Motor neuron (in vitro differentiated cells): ENCODE measurements around the gene CDC20B. TPM values are rescaled to one million over a fixed set of nuclear protein-coding genes. Genes with fewer than 3 reads are reported as not detected.

Experiments
- ATAC-seq, 8 experiments: fragments of 200-7000 bp; cut with Tn5 transposase; replicated peaks in 6 of 8; 2 replicates each; pipeline ENCODE4 v1.8.0; 2021; ENCODE audit warnings: mild to moderate bottlenecking in 8 of 8, moderate library complexity in 8 of 8
- H3K27ac ChIP-seq, 2 donors: fragments of 250-450 bp; sonication (Bioruptor Pico); 2 replicates each; pipeline ENCODE4 v1.9.0; 2021; ENCODE audit warnings: antibody characterized with exemption in 2 of 2, mild to moderate bottlenecking in 2 of 2, moderate library complexity in 1 of 2
- H3K4me1 ChIP-seq, 2 donors: fragments of 250-450 bp; sonication (Bioruptor Pico); replicated peaks in 1 of 2; 2 replicates each; pipeline ENCODE4 v1.6.1; 2021; ENCODE audit warnings: antibody characterized with exemption in 2 of 2, mild to moderate bottlenecking in 2 of 2, moderate library complexity in 1 of 2
- H3K4me3 ChIP-seq, 5 donors: fragments of 250-450 bp; sonication (Bioruptor Pico); 2 replicates each; pipeline ENCODE4 v1.9.0; 2021; ENCODE audit warnings: antibody characterized with exemption in 5 of 5, mild to moderate bottlenecking in 5 of 5, moderate library complexity in 4 of 5
- WGBS, 10 experiments: fragments of 450-650 bp; shearing (Covaris generic); methylation state at CpG; one replicate each; pipeline ENCODE4 v1.0.0; 2022; 5-methylcytosine and 5-hydroxymethylcytosine counted together
- in situ Hi-C, 9 experiments: fragments of 400-800 bp; cut with MboI; loops; one replicate each; pipeline ENCODE4 v1.15.0; 2021; ENCODE audit warnings: low sequenced_read_pairs in 9 of 9, low pct_unique_long_range_greater_than_20kb in 2 of 9; ENCODE audit not compliant: unreplicated experiment in 9 of 9
- total RNA-seq, 8 experiments: library from RNA; unstranded; fragments of 300-600 nt; gene quantifications; 2 replicates each; pipeline versions ENCODE4 v1.2.3 to v1.2.4, GENCODE V29; 2022

CDC20B gene
- total RNA-seq, 8 experiments from 2014 or later, result 0.09 to 1.00 (median 0.14) TPM; not detected in 2

- in situ Hi-C loops, result loop anchor here in 2 of 9 experiments (10.0 to 25.0 kb wide), 3 partner anchors 240 to 615 kb away; no protein-coding TSS in a partner anchor
- H3K4me3 ChIP-seq, result no peak overlapping the region
- no peak for ATAC-seq
- WGBS, 10 experiments, result 11 to 79% (median 60%) methylated on average over 1 to 4 of the region's 5 CpGs; no CpG with 5 or more reads in 1 of the 10 experiments
- H3K4me1 ChIP-seq, result no peaks in the 10 kb centered on the region
- no peak overlapping the region for H3K27ac ChIP-seq
Observed at GRCh38 chr5:55151923-55152842, 20.8 kb downstream of the CDC20B start.

- 0 to 83% (median 40%) methylated on average over 1 to 2 of the region's 2 CpGs; no CpG with 5 or more reads in 1 of the 10 experiments for WGBS, 10 experiments
- in situ Hi-C loops, result loop anchor here in 7 of 9 experiments (10.0 to 25.0 kb wide), 4 partner anchors 205 to 637 kb away; partner anchors contain the start of gene SNX18 (in 1 of the 7)
Observed at GRCh38 chr5:55149308-55149795, 23.6 kb downstream of the CDC20B start.

GRCh38 chr5:55146543-55147151 lies 26.3 kb downstream of the CDC20B start:
- Histone ChIP-seq H3K4me3 (no peak overlapping the region), H3K27ac (no peak overlapping the region), H3K4me1 (no peaks in the 10 kb centered on the region)
- WGBS, 10 experiments, result 3 to 50% (median 7%) methylated on average over 2 to 11 of the region's 11 CpGs
- ATAC-seq, result peak; percentile 46 to 97 (median 94)
- in situ Hi-C loops, result loop anchor here in 7 of 9 experiments (10.0 to 25.0 kb wide), 4 partner anchors 202 to 634 kb away; partner anchors contain the start of gene SNX18 (in 1 of the 7)

More at GRCh38 chr5:55149308-55149795, 23.6 kb downstream of the CDC20B start:
- peak in 6 of 8 experiments; percentile 26 to 97 (median 88) for ATAC-seq
- H3K4me3 ChIP-seq, result no peak overlapping the region
- no peak overlapping the region for H3K27ac ChIP-seq
- H3K4me1 ChIP-seq, result no peaks in the 10 kb centered on the region

GRCh38 chr5:55146080-55146479 lies 26.9 kb downstream of the CDC20B start:
- Histone ChIP-seq H3K27ac (no peak overlapping the region), H3K4me3 (no peak overlapping the region), H3K4me1 (no peaks in the 10 kb centered on the region)
- no peak for ATAC-seq
- in situ Hi-C loops, result loop anchor here in 7 of 9 experiments (10.0 to 25.0 kb wide), 4 partner anchors 201 to 634 kb away; partner anchors contain the start of gene SNX18 (in 1 of the 7)
- 36 to 94% (median 71%) methylated on average over 1 to 8 of the region's 8 CpGs for WGBS, 10 experiments

- Histone ChIP-seq H3K4me3 (no peak overlapping the region), H3K27ac (no peak overlapping the region), H3K4me1 (no peaks in the 10 kb centered on the region)
- 0 to 92% (median 50%) methylated on average over 1 to 4 of the region's 4 CpGs; no CpG with 5 or more reads in 3 of the 10 experiments for WGBS, 10 experiments
- no peak for ATAC-seq
- in situ Hi-C loops, result loop anchor here in 7 of 9 experiments (10.0 to 25.0 kb wide), 4 partner anchors 199 to 631 kb away; partner anchors contain the start of gene SNX18 (in 1 of the 7)
Observed at GRCh38 chr5:55143624-55144023, 29.4 kb downstream of the CDC20B start.

- Histone ChIP-seq H3K27ac (no peak overlapping the region), H3K4me1 (no peaks in the 10 kb centered on the region), H3K4me3 (no peak overlapping the region)
- no peak for ATAC-seq
- 50 to 100% (median 93%) methylated on average over 1 to 7 of the region's 9 CpGs for WGBS, 10 experiments
- in situ Hi-C loops, result loop anchor here in 7 of 9 experiments (10.0 to 25.0 kb wide), 4 partner anchors 197 to 630 kb away; partner anchors contain the start of gene SNX18 (in 1 of the 7)
Observed at GRCh38 chr5:55141945-55142690, 30.9 kb downstream of the CDC20B start.

GRCh38 chr5:55140908-55141665 lies 31.9 kb downstream of the CDC20B start:
- Histone ChIP-seq H3K4me1 (no peaks in the 10 kb centered on the region), H3K27ac (no peak overlapping the region), H3K4me3 (no peak overlapping the region)
- in situ Hi-C loops, result loop anchor here in 7 of 9 experiments (10.0 to 25.0 kb wide), 4 partner anchors 196 to 629 kb away; partner anchors contain the start of gene SNX18 (in 1 of the 7)
- ATAC-seq, result peak in 3 of 8 experiments; percentile 33 to 65 (median 59)
- WGBS, 10 experiments, result 34 to 100% (median 69%) methylated on average over 1 to 8 of the region's 9 CpGs; no CpG with 5 or more reads in 2 of the 10 experiments

GRCh38 chr5:55136521-55136920 lies 36.5 kb downstream of the CDC20B start:
- Histone ChIP-seq H3K27ac (no peak overlapping the region), H3K4me3 (no peak overlapping the region), H3K4me1 (no peaks in the 10 kb centered on the region)
- ATAC-seq, result no peak
- 0 to 92% (median 66%) methylated on average over 1 to 3 of the region's 3 CpGs for WGBS, 10 experiments
- in situ Hi-C loops, result loop anchor here in 6 of 9 experiments (25.0 kb wide), 3 partner anchors 199 to 624 kb away; partner anchors contain the start of gene SNX18 (in 1 of the 6)

- in situ Hi-C loops, result loop anchor here in 6 of 9 experiments (25.0 kb wide), 3 partner anchors 197 to 622 kb away; partner anchors contain the start of gene SNX18 (in 1 of the 6)
- no peaks in the 10 kb centered on the region for H3K4me1 ChIP-seq
- no peak for ATAC-seq
- H3K27ac ChIP-seq, result no peak overlapping the region
- H3K4me3 ChIP-seq, result no peak overlapping the region
- WGBS, 10 experiments, result 51 to 94% (median 84%) methylated on average over 2 to 5 of the region's 5 CpGs
Observed at GRCh38 chr5:55134053-55134722, 38.8 kb downstream of the CDC20B start.

- Histone ChIP-seq H3K4me1 (no peaks in the 10 kb centered on the region), H3K4me3 (no peak overlapping the region), H3K27ac (no peak overlapping the region)
- WGBS, 10 experiments, result 44 to 100% (median 79%) methylated on average over 1 to 3 of the region's 3 CpGs; no CpG with 5 or more reads in 3 of the 10 experiments
- no peak for ATAC-seq
- in situ Hi-C loops, result no loop called here
Observed at GRCh38 chr5:55123365-55123764, 49.6 kb downstream of the CDC20B start.

- Histone ChIP-seq H3K27ac (no peak overlapping the region), H3K4me1 (peaks cover 9 to 14% of the 10 kb centered on the region in 2 donors), H3K4me3 (no peak overlapping the region)
- 50 to 100% (median 80%) methylated on average over 1 to 2 of the region's 3 CpGs; no CpG with 5 or more reads in 7 of the 10 experiments for WGBS, 10 experiments
- in situ Hi-C loops, result no loop called here
- ATAC-seq, result no peak
Observed at GRCh38 chr5:55114061-55114460, 58.9 kb downstream of the CDC20B start.
